ENCODE data around the gene NFATC2.

The NFATC2 gene

DNA sequence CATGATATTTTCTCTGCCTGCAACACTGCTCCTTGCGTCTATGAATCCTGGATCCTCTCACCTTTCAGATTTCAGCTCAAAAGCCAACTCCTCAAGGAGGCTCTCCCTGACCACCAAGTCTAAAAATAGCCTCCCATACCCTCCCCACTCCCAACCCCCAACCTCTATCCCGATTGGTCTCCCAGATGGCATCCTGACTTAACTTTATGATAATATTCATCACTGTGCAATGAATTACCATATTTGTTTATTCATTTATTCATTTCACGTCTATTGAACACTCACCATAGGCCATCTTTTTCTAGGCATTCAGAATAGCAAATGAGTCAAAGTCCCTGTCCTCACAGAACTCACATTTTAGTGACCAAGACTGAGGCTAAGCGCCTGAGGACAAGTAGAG is 42.6 kb upstream of the NFATC2 start:
- Histone ChIP-seq H3K4me3 (ENCODE audit: severe bottlenecking) (no peak overlapping the region), H3K9me3 (ENCODE audit: severe bottlenecking) (no peaks in the 10 kb centered on the region), H3K36me3 (ENCODE audit: low read depth) (no peaks in the 10 kb centered on the region), H3K27ac (ENCODE audit: poor library complexity, severe bottlenecking) (no peak overlapping the region), H3K27me3 (ENCODE audit: insufficient read depth, poor library complexity, severe bottlenecking) (no peaks in the 10 kb centered on the region), H3K4me1 (ENCODE audit: insufficient read depth, poor library complexity, severe bottlenecking) (peaks cover 7% of the 10 kb centered on the region)
- ATAC-seq (ENCODE audit: low read depth) (no peak), DNase-seq (ENCODE audit: low spot score) (no peak)
- TF ChIP-seq, protein P1, sequence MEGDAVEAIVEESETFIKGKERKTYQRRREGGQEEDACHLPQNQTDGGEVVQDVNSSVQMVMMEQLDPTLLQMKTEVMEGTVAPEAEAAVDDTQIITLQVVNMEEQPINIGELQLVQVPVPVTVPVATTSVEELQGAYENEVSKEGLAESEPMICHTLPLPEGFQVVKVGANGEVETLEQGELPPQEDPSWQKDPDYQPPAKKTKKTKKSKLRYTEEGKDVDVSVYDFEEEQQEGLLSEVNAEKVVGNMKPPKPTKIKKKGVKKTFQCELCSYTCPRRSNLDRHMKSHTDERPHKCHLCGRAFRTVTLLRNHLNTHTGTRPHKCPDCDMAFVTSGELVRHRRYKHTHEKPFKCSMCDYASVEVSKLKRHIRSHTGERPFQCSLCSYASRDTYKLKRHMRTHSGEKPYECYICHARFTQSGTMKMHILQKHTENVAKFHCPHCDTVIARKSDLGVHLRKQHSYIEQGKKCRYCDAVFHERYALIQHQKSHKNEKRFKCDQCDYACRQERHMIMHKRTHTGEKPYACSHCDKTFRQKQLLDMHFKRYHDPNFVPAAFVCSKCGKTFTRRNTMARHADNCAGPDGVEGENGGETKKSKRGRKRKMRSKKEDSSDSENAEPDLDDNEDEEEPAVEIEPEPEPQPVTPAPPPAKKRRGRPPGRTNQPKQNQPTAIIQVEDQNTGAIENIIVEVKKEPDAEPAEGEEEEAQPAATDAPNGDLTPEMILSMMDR (IDR thresholded peaks at IDR 0.05; ENCODE audit: poor library complexity, severe bottlenecking): no peak

DNA sequence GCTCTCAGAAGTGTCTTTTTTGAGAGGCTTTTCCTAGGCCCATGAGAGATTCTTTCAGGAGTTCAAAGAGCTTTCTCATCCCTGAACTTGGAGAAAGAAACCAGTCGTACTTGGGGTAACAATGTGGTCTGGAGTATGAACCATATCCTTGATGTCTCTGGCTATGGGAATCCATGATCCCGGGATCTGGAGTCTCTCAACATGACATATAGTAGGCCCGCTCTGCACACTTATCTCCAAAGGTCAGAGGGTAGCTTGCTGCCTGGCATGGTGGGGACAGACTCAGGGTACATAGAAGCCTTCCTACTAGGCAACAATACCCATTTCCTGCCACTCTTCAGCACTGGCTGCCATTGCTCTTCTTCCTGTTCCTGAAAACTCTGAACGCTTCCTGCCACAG is 42.2 kb upstream of the NFATC2 start:
- no peaks in the 10 kb centered on the region for H3K9me3 ChIP-seq (ENCODE audit: severe bottlenecking)
- DNase-seq (ENCODE audit: low spot score): no peak
- no peaks in the 10 kb centered on the region for H3K27me3 ChIP-seq (ENCODE audit: insufficient read depth, poor library complexity, severe bottlenecking)
- ATAC-seq (ENCODE audit: low read depth): no peak
- TF ChIP-seq, protein P1 (IDR thresholded peaks at IDR 0.05; ENCODE audit: poor library complexity, severe bottlenecking): no peak
- H3K4me3 ChIP-seq (ENCODE audit: severe bottlenecking): no peak overlapping the region
- peaks cover 7% of the 10 kb centered on the region for H3K4me1 ChIP-seq (ENCODE audit: insufficient read depth, poor library complexity, severe bottlenecking)
- no peaks in the 10 kb centered on the region for H3K36me3 ChIP-seq (ENCODE audit: low read depth)
- H3K27ac ChIP-seq (ENCODE audit: poor library complexity, severe bottlenecking): no peak overlapping the region

DNA sequence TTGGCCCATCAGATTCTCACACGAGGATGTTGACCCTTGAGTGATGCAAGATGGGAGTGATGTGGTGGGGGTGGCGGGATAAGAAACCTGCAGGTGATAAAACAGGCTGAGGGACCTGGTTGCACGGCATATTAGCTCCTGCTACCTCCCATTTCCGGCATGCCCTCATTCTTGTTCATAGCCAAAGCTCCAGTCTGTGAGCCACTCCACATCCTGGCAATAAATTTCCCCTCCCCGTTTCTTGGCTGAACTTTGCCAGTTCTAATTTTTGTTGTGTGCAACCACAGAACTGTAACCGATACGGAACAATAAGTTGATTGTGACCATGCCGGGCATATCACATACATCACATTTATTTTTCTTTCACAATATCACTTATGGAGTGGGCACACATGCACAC is 41.6 kb upstream of the NFATC2 start:
- Histone ChIP-seq H3K27ac (ENCODE audit: poor library complexity, severe bottlenecking) (no peak overlapping the region), H3K4me1 (ENCODE audit: insufficient read depth, poor library complexity, severe bottlenecking) (peaks cover 7% of the 10 kb centered on the region), H3K4me3 (ENCODE audit: severe bottlenecking) (no peak overlapping the region), H3K36me3 (ENCODE audit: low read depth) (no peaks in the 10 kb centered on the region), H3K9me3 (ENCODE audit: severe bottlenecking) (no peaks in the 10 kb centered on the region), H3K27me3 (ENCODE audit: insufficient read depth, poor library complexity, severe bottlenecking) (no peaks in the 10 kb centered on the region)
- no peak for ATAC-seq (ENCODE audit: low read depth)
- TF ChIP-seq, protein P1 (IDR thresholded peaks at IDR 0.05; ENCODE audit: poor library complexity, severe bottlenecking): no peak
- DNase-seq (ENCODE audit: low spot score): no peak

DNA sequence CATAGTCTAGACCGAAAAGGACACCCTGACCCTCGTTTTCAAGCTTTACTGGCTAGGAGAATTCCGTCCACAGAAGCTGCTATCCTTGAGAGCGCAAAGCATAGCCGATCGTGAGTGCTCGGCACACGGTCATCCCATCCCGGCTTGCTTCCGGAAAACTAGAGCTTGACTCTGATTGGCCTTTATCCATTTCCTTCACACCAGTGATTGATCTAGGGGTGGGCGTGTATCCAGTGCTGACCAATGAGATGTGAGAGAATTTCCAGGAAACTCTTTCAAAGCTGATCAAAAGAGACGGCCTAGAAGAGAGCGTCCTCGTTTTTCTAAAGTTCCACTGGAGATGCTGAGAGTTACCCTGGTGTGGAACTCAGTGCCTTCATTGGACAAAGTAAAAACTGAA is 41.0 kb upstream of the NFATC2 start:
- ATAC-seq (ENCODE audit: low read depth): no peak
- no peak for DNase-seq (ENCODE audit: low spot score)
- H3K36me3 ChIP-seq (ENCODE audit: low read depth): no peaks in the 10 kb centered on the region
- no peak overlapping the region for H3K27ac ChIP-seq (ENCODE audit: poor library complexity, severe bottlenecking)
- TF ChIP-seq, protein P1 (IDR thresholded peaks at IDR 0.05; ENCODE audit: poor library complexity, severe bottlenecking): no peak
- H3K9me3 ChIP-seq (ENCODE audit: severe bottlenecking): no peaks in the 10 kb centered on the region
- H3K4me3 ChIP-seq (ENCODE audit: severe bottlenecking): no peak overlapping the region
- peaks cover 7% of the 10 kb centered on the region for H3K4me1 ChIP-seq (ENCODE audit: insufficient read depth, poor library complexity, severe bottlenecking)
- no peaks in the 10 kb centered on the region for H3K27me3 ChIP-seq (ENCODE audit: insufficient read depth, poor library complexity, severe bottlenecking)

DNA sequence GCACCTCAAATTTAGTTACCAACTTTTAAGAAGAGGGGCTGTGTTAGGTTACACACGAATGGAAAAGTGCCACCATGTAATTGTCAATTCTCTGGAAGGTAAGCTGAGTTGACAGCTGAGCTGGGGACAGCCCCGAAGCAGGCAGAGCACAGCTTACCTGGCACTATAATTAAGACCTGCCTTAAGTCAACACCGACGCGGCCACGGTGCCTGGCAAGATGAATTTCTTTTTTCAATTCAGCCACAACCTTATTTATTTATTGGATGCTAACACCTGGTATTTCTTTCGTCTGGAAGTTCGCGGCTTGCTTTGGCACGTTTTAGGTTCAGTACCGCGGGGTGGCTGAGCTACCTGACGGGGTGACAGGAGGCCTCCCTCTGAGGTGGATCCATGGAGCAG is 40.6 kb upstream of the NFATC2 start:
- Histone ChIP-seq H3K36me3 (ENCODE audit: low read depth) (no peaks in the 10 kb centered on the region), H3K27ac (ENCODE audit: poor library complexity, severe bottlenecking) (no peak overlapping the region), H3K4me3 (ENCODE audit: severe bottlenecking) (no peak overlapping the region), H3K4me1 (ENCODE audit: insufficient read depth, poor library complexity, severe bottlenecking) (peaks cover 7% of the 10 kb centered on the region), H3K9me3 (ENCODE audit: severe bottlenecking) (no peaks in the 10 kb centered on the region), H3K27me3 (ENCODE audit: insufficient read depth, poor library complexity, severe bottlenecking) (no peaks in the 10 kb centered on the region)
- TF ChIP-seq, protein P1 (IDR thresholded peaks at IDR 0.05; ENCODE audit: poor library complexity, severe bottlenecking): no peak
- ATAC-seq (ENCODE audit: low read depth) (no peak), DNase-seq (ENCODE audit: low spot score) (no peak)

All from RWPE2 (cell line).